Naive thymus-derived CD4-positive, alpha-beta T cell (primary cell): ENCODE results near the gene TLR7. TPM values are rescaled to one million over a fixed set of nuclear protein-coding genes. Genes with fewer than 3 reads are reported as not detected.

Experiments used
- ATAC-seq: fragments of 150-1000 bp; cut with Tn5 transposase; 2 replicates; pipeline ENCODE4 v1.10.0; 2021; ENCODE audit warnings: mild to moderate bottlenecking, moderate library complexity
- CTCF ChIA-PET: fragments of 350-600 bp; sonication (Branson Sonifier 250); formaldehyde crosslinking; loops from one replicate; lab custom pipeline; 2021; ENCODE audit warnings: antibody characterized with exemption; lab: Charles Lee
- POLR2A ChIA-PET: fragments of 350-600 bp; sonication (Branson Sonifier 250); formaldehyde crosslinking; loops from one replicate; lab custom pipeline; 2021; ENCODE audit warnings: antibody characterized with exemption, inconsistent platforms; lab: Charles Lee
- DNase-seq, 9 donors: peaks; one replicate each; pipeline versions ENCODE4 v3.0.0 to v3.0.0-alpha.2; 2020 to 2022; ENCODE audit warnings: mixed read lengths in 1 of 9
- H3K27ac ChIP-seq: one replicate; pipeline ENCODE4 v1.7.0; 2013; ENCODE audit warnings: mild to moderate bottlenecking, low read depth, low read length, moderate library complexity
- H3K27me3 ChIP-seq, 2 donors: one replicate each; pipeline ENCODE4 v1.7.0; 2013; ENCODE audit warnings: low read length in 2 of 2, mild to moderate bottlenecking in 2 of 2, moderate library complexity in 2 of 2; ENCODE audit not compliant: control insufficient read depth in 2 of 2, insufficient read depth in 2 of 2
- H3K36me3 ChIP-seq, 3 experiments: 1 replicate in 2 of 3; 2 replicates in 1 of 3; pipeline ENCODE4 v1.7.0; 2013; ENCODE audit warnings: low read length in 3 of 3, mild to moderate bottlenecking in 3 of 3, moderate library complexity in 1 of 3; ENCODE audit not compliant: insufficient read depth in 3 of 3, control insufficient read depth in 2 of 3
- H3K4me1 ChIP-seq, 2 donors: one replicate each; pipeline ENCODE4 v1.7.0; 2013; ENCODE audit warnings: low read length in 2 of 2, mild to moderate bottlenecking in 2 of 2, moderate library complexity in 1 of 2; ENCODE audit not compliant: control insufficient read depth in 2 of 2, insufficient read depth in 2 of 2
- H3K4me3 ChIP-seq: 2 replicates; pipeline ENCODE4 v1.7.0; 2013; ENCODE audit warnings: mild to moderate bottlenecking, low read length
- H3K9me3 ChIP-seq, 3 experiments: 1 replicate in 2 of 3; 2 replicates in 1 of 3; pipeline ENCODE4 v1.7.0; 2013; ENCODE audit warnings: low read length in 3 of 3; ENCODE audit not compliant: control insufficient read depth in 2 of 3
- H3K27ac Mint-ChIP-seq, 9 donors: one replicate each; pipeline ENCODE4 v1.8.0; 2020 to 2022; ENCODE audit warnings: mixed read lengths in 9 of 9, mild to moderate bottlenecking in 8 of 9, moderate library complexity in 5 of 9, inconsistent platforms in 2 of 9
- H3K27me3 Mint-ChIP-seq, 5 donors: one replicate each; pipeline ENCODE4 v1.8.0; 2021 to 2022; ENCODE audit warnings: mixed read lengths in 5 of 5, mild to moderate bottlenecking in 1 of 5
- H3K36me3 Mint-ChIP-seq, 5 donors: one replicate each; pipeline ENCODE4 v1.8.0; 2020 to 2022; ENCODE audit warnings: mixed read lengths in 5 of 5, mild to moderate bottlenecking in 3 of 5, inconsistent platforms in 1 of 5
- H3K4me1 Mint-ChIP-seq, 7 donors: one replicate each; pipeline ENCODE4 v1.8.0; 2020 to 2022; ENCODE audit warnings: mixed read lengths in 7 of 7, mild to moderate bottlenecking in 3 of 7, inconsistent platforms in 1 of 7
- H3K4me3 Mint-ChIP-seq, 10 donors: one replicate each; pipeline ENCODE4 v1.8.0; 2020 to 2022; ENCODE audit warnings: mild to moderate bottlenecking in 10 of 10, mixed read lengths in 10 of 10, moderate library complexity in 6 of 10, inconsistent platforms in 2 of 10
- H3K9me3 Mint-ChIP-seq, 11 donors: one replicate each; pipeline ENCODE4 v1.8.0; 2020 to 2022; ENCODE audit warnings: mixed read lengths in 11 of 11, mild to moderate bottlenecking in 4 of 11, inconsistent platforms in 1 of 11, moderate library complexity in 1 of 11
- intact Hi-C, 2 donors: fragments of 100-400 bp; cut with micrococcal nuclease; formaldehyde crosslinking; loops; one replicate each; pipeline ENCODE4 v1.15.1; 2023
- polyA plus RNA-seq, 2 donors: library from polyadenylated mRNA; unstranded; fragments of 300-500 nt; fragmentation: Illumina TruSeq; gene quantifications; one replicate each; pipeline ENCODE4 v1.2.3, GENCODE V29; 2021
- total RNA-seq, 6 experiments: library from RNA in 5 of 6; stranded (reverse) in 5 of 6; gene quantifications; 1 replicate in 5 of 6; 2 replicates in 1 of 6; pipeline ENCODE4 v1.2.3 and lab custom pipeline; 2021 to 2026

Gene TLR7
- 1 to 10 TPM in 3 of 5 experiments, under 1 TPM in 2; 0.13 to 4.4 (median 1.0) TPM for total RNA-seq
- polyA plus RNA-seq: under 1 TPM in 1 of 2 donors, not detected in 1; 0.05 TPM
- total RNA-seq (lab: John Stamatoyannopoulos, UW): not detected

DNA sequence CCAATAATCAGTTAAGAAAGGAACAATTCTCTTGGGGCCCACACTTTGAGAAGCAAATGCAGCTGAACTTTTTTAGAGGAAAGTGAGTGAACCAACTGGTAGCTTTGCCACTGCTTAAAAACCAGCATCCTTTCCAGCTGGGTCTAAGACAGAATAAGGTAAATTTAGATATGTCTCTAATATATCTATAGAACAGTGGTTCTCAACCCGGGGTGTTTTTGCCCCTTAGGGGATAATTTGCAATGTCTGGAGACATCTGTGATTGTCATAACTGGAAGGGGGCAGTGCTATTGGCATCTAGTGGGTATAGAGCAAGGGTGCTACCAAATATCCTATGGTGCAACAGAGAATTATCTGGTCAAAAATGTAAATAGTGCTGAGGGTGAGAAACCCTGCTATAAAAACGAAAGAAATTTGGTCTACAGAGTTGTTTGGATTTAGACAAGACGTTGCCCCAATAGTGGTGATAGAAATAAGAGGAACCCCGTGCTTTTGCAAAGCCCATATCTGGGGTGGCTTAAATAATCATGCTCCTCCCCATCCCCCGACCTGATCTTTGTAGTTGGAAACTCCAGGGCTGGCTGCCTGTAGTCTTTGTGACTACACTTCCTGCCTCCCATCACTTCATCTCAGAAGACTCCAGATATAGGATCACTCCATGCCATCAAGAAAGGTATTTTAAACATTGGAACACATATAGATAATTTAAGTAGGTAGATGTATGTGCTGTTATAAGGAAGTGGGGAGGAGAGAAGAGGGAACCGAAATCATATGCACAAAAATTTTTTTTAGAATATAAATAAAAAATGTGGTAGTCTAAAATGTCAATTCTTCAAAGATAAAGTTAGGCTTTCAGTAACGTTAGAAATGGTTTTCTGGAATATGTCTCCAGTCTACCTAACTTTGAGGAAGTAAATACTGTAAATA lies at the start of gene TLR7:
Gene TLR7 (plus strand): TSS at position 622 of the 927 bp plus-strand sequence. CDS start 507 bp downstream, outside the sequence.
- no peak for DNase-seq
- Histone ChIP-seq H3K4me3 (no peak within 1 kb of the TSS), H3K4me1 (no peaks in the 10 kb centered on the region), H3K27me3 (no peaks in the 10 kb centered on the region), H3K27ac (no peak within 1 kb of the TSS), H3K36me3 (no peaks in the 10 kb centered on the region), H3K9me3 (no peaks in the 10 kb centered on the region)
- H3K27ac Mint-ChIP-seq: peak within 1 kb of the TSS in 2 of 9 donors; percentile 14 to 33
- H3K4me1 Mint-ChIP-seq: peaks cover 0 to 10% (median 0%) of the 10 kb centered on the region in 7 donors
- peaks cover 0 to 18% (median 2%) of the 10 kb centered on the region in 11 donors for H3K9me3 Mint-ChIP-seq
- no peaks in the 10 kb centered on the region for H3K27me3 Mint-ChIP-seq
- ChIA-PET CTCF (no interaction called here), POLR2A (no interaction called here)
- peaks cover 0 to 4% (median 0%) of the 10 kb centered on the region in 5 donors for H3K36me3 Mint-ChIP-seq
- intact Hi-C loops: no loop called here
- H3K4me3 Mint-ChIP-seq: peak within 1 kb of the TSS in 1 of 10 donors; percentile 47
- ATAC-seq: peak; percentile 29

DNA sequence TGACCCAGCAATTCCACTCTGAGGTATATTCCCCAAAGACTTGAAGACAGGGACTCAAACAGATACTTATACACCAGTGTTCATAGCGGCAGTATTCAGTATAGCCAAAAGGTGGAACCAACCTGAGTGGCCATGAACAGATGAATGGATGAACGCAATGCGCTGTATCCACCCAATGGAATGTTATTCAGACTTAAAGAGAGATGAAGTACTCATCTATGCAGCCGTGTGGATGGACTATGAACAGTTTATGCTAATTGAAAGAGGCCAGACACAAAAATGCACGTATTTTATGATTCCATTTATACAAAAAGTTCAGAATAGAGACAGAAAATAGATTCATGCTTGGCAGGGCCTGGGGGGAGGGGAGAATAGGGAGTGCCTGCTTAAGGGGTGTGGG lies 49.3 kb upstream of the TLR7 start:
- ATAC-seq (no peak), DNase-seq (no peak)
- Mint-ChIP-seq H3K9me3 (no peaks in the 10 kb centered on the region), H3K4me3 (no peak overlapping the region), H3K36me3 (peaks cover 0 to 23% (median 0%) of the 10 kb centered on the region in 5 donors), H3K27ac (no peak overlapping the region), H3K27me3 (no peaks in the 10 kb centered on the region), H3K4me1 (peaks cover 0 to 20% (median 0%) of the 10 kb centered on the region in 7 donors)
- no peaks in the 10 kb centered on the region for H3K9me3 ChIP-seq
- ChIA-PET CTCF (no interaction called here), POLR2A (no interaction called here)
- intact Hi-C loops: loop anchor here (2.0 to 10.0 kb wide), 3 partner anchors 27 to 687 kb away; no protein-coding TSS in a partner anchor
- peaks cover 0 to 20% (median 14%) of the 10 kb centered on the region in 3 experiments for H3K36me3 ChIP-seq
- no peak overlapping the region for H3K4me3 ChIP-seq
- H3K27me3 ChIP-seq: no peaks in the 10 kb centered on the region
- no peaks in the 10 kb centered on the region for H3K4me1 ChIP-seq
- no peak overlapping the region for H3K27ac ChIP-seq

- ChIA-PET POLR2A (no interaction called here), CTCF (interaction anchor here (0.8 kb wide), 1 partner anchor 669 kb away, joined by 3 read pairs; no protein-coding TSS in a partner anchor)
- peaks cover 0 to 27% (median 0%) of the 10 kb centered on the region in 5 donors for H3K36me3 Mint-ChIP-seq
- H3K9me3 Mint-ChIP-seq: no peaks in the 10 kb centered on the region
- peaks cover 0 to 24% (median 14%) of the 10 kb centered on the region in 3 experiments for H3K36me3 ChIP-seq
- peaks cover 0 to 11% (median 0%) of the 10 kb centered on the region in 7 donors for H3K4me1 Mint-ChIP-seq
- no peaks in the 10 kb centered on the region for H3K27me3 ChIP-seq
- H3K4me3 ChIP-seq: no peak overlapping the region
- H3K4me3 Mint-ChIP-seq: no peak overlapping the region
- H3K27me3 Mint-ChIP-seq: no peaks in the 10 kb centered on the region
- DNase-seq (no peak), ATAC-seq (no peak)
- no peaks in the 10 kb centered on the region for H3K4me1 ChIP-seq
- intact Hi-C loops: loop anchor here (10.0 kb wide), 2 partner anchors 276 to 686 kb away; no protein-coding TSS in a partner anchor
- H3K27ac ChIP-seq: no peak overlapping the region
- no peaks in the 10 kb centered on the region for H3K9me3 ChIP-seq
- no peak overlapping the region for H3K27ac Mint-ChIP-seq
Observed at GRCh38 chrX:12819222-12819621, 47.6 kb upstream of the TLR7 start.

GRCh38 chrX:12820737-12821136 lies 46.1 kb upstream of the TLR7 start:
- Mint-ChIP-seq H3K27me3 (no peaks in the 10 kb centered on the region), H3K36me3 (peaks cover 0 to 36% (median 11%) of the 10 kb centered on the region in 5 donors), H3K9me3 (peaks cover 0 to 2% (median 0%) of the 10 kb centered on the region in 11 donors), H3K4me3 (no peak overlapping the region), H3K4me1 (peaks cover 0 to 4% (median 0%) of the 10 kb centered on the region in 7 donors), H3K27ac (no peak overlapping the region)
- ChIA-PET POLR2A (no interaction called here), CTCF (no interaction called here)
- Histone ChIP-seq H3K9me3 (no peaks in the 10 kb centered on the region), H3K27me3 (no peaks in the 10 kb centered on the region), H3K27ac (no peak overlapping the region), H3K4me3 (no peak overlapping the region), H3K4me1 (no peaks in the 10 kb centered on the region), H3K36me3 (peaks cover 0 to 31% (median 14%) of the 10 kb centered on the region in 3 experiments)
- intact Hi-C loops: no loop called here
- DNase-seq (no peak), ATAC-seq (no peak)

- Mint-ChIP-seq H3K27ac (no peak overlapping the region), H3K9me3 (peaks cover 0 to 2% (median 0%) of the 10 kb centered on the region in 11 donors), H3K36me3 (peaks cover 0 to 27% (median 11%) of the 10 kb centered on the region in 5 donors), H3K4me1 (peaks cover 0 to 4% (median 0%) of the 10 kb centered on the region in 7 donors), H3K4me3 (no peak overlapping the region), H3K27me3 (peaks cover 0 to 8% (median 0%) of the 10 kb centered on the region in 5 donors)
- intact Hi-C loops: no loop called here
- POLR2A ChIA-PET: no interaction called here
- H3K9me3 ChIP-seq: no peaks in the 10 kb centered on the region
- ATAC-seq (no peak), DNase-seq (no peak)
- no peak overlapping the region for H3K27ac ChIP-seq
- no peak overlapping the region for H3K4me3 ChIP-seq
- no peaks in the 10 kb centered on the region for H3K27me3 ChIP-seq
- CTCF ChIA-PET: no interaction called here
- H3K4me1 ChIP-seq: no peaks in the 10 kb centered on the region
- H3K36me3 ChIP-seq: peaks cover 0 to 25% (median 9%) of the 10 kb centered on the region in 3 experiments
Observed at GRCh38 chrX:12824944-12825343, 41.9 kb upstream of the TLR7 start.

GRCh38 chrX:12825801-12826200 lies 41.1 kb upstream of the TLR7 start:
- Histone ChIP-seq H3K36me3 (peaks cover 0 to 18% (median 4%) of the 10 kb centered on the region in 3 experiments), H3K9me3 (no peaks in the 10 kb centered on the region), H3K4me3 (no peak overlapping the region), H3K27me3 (no peaks in the 10 kb centered on the region), H3K27ac (no peak overlapping the region), H3K4me1 (no peaks in the 10 kb centered on the region)
- Mint-ChIP-seq H3K4me3 (no peak overlapping the region), H3K36me3 (peaks cover 0 to 23% (median 11%) of the 10 kb centered on the region in 5 donors), H3K9me3 (peaks cover 0 to 2% (median 0%) of the 10 kb centered on the region in 11 donors), H3K27me3 (peaks cover 0 to 8% (median 0%) of the 10 kb centered on the region in 5 donors), H3K4me1 (peaks cover 0 to 4% (median 0%) of the 10 kb centered on the region in 7 donors), H3K27ac (no peak overlapping the region)
- POLR2A ChIA-PET: no interaction called here
- ATAC-seq: no peak
- intact Hi-C loops: no loop called here
- no peak for DNase-seq
- CTCF ChIA-PET: interaction anchor here (0.6 kb wide), 1 partner anchor 23 kb away, joined by 3 read pairs; no protein-coding TSS in a partner anchor
